HL-60 (cell line): Measurements from ENCODE around the gene ANKRD11.
"Not testable (repeated sequence)": the region's sequence is repeated elsewhere in the genome, so short reads cannot be mapped to it uniquely, and the experiment has no call there.

Source experiments
- DNase-seq, 2 experiments: peaks; one replicate each; pipeline ENCODE4 v3.0.0-alpha.2; 2010 to 2020; ENCODE audit warnings: low read depth in 1 of 2, low spot score in 1 of 2
- H3K27ac ChIP-seq: fragments of 250-450 bp; sonication (Bioruptor Pico); replicated peaks from 2 replicates; pipeline ENCODE4 v1.5.1; 2020; ENCODE audit warnings: mild to moderate bottlenecking, moderate library complexity
- H3K27me3 ChIP-seq: fragments of 250-450 bp; sonication (Bioruptor Pico); 2 replicates; pipeline ENCODE4 v1.5.1; 2021; ENCODE audit warnings: mild to moderate bottlenecking, moderate library complexity; ENCODE audit not compliant: insufficient read depth, poor library complexity, severe bottlenecking
- H3K4me3 ChIP-seq: replicated peaks from 2 replicates; pipeline ENCODE4 v1.5.1; 2011; ENCODE audit warnings: mild to moderate bottlenecking, control low read depth, low read length; ENCODE audit not compliant: insufficient read depth
- GABPA ChIP-seq: IDR thresholded peaks from 2 replicates; pipeline ENCODE4 v1.6.1; 2012; ENCODE audit warnings: low read depth
- POLR2AphosphoS5 ChIP-seq: IDR thresholded peaks from 2 replicates; pipeline ENCODE4 v1.6.1; 2012; ENCODE audit warnings: low read depth
- SPI1 ChIP-seq: IDR thresholded peaks from 2 replicates; pipeline ENCODE4 v1.6.1; 2012; ENCODE audit warnings: low read depth, mild to moderate bottlenecking, borderline replicate concordance
- TF ChIP-seq, protein P1 (sequence below): IDR thresholded peaks from one replicate; pipeline ENCODE4 v1.5.1; 2011; ENCODE audit warnings: low read length, control low read depth, inconsistent platforms; ENCODE audit not compliant: insufficient read depth
- TF ChIP-seq, protein P2 (sequence below): IDR thresholded peaks from 2 replicates; pipeline ENCODE4 v1.6.1; 2012; ENCODE audit warnings: low read depth; ENCODE audit not compliant: insufficient replicate concordance

Gene ANKRD11

GRCh38 chr16:89330177-89330856 lies 160.0 kb downstream of the ANKRD11 start:
- H3K27ac ChIP-seq: no peak overlapping the region
- no peak overlapping the region for H3K4me3 ChIP-seq
- TF ChIP-seq, protein P1, sequence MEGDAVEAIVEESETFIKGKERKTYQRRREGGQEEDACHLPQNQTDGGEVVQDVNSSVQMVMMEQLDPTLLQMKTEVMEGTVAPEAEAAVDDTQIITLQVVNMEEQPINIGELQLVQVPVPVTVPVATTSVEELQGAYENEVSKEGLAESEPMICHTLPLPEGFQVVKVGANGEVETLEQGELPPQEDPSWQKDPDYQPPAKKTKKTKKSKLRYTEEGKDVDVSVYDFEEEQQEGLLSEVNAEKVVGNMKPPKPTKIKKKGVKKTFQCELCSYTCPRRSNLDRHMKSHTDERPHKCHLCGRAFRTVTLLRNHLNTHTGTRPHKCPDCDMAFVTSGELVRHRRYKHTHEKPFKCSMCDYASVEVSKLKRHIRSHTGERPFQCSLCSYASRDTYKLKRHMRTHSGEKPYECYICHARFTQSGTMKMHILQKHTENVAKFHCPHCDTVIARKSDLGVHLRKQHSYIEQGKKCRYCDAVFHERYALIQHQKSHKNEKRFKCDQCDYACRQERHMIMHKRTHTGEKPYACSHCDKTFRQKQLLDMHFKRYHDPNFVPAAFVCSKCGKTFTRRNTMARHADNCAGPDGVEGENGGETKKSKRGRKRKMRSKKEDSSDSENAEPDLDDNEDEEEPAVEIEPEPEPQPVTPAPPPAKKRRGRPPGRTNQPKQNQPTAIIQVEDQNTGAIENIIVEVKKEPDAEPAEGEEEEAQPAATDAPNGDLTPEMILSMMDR: no peak
- TF ChIP-seq POLR2AphosphoS5 (no peak), GABPA (no peak), SPI1 (no peak)
- TF ChIP-seq, protein P2, sequence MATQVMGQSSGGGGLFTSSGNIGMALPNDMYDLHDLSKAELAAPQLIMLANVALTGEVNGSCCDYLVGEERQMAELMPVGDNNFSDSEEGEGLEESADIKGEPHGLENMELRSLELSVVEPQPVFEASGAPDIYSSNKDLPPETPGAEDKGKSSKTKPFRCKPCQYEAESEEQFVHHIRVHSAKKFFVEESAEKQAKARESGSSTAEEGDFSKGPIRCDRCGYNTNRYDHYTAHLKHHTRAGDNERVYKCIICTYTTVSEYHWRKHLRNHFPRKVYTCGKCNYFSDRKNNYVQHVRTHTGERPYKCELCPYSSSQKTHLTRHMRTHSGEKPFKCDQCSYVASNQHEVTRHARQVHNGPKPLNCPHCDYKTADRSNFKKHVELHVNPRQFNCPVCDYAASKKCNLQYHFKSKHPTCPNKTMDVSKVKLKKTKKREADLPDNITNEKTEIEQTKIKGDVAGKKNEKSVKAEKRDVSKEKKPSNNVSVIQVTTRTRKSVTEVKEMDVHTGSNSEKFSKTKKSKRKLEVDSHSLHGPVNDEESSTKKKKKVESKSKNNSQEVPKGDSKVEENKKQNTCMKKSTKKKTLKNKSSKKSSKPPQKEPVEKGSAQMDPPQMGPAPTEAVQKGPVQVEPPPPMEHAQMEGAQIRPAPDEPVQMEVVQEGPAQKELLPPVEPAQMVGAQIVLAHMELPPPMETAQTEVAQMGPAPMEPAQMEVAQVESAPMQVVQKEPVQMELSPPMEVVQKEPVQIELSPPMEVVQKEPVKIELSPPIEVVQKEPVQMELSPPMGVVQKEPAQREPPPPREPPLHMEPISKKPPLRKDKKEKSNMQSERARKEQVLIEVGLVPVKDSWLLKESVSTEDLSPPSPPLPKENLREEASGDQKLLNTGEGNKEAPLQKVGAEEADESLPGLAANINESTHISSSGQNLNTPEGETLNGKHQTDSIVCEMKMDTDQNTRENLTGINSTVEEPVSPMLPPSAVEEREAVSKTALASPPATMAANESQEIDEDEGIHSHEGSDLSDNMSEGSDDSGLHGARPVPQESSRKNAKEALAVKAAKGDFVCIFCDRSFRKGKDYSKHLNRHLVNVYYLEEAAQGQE: no peak
- no peak for DNase-seq
- H3K27me3 ChIP-seq: no peaks in the 10 kb centered on the region

DNA sequence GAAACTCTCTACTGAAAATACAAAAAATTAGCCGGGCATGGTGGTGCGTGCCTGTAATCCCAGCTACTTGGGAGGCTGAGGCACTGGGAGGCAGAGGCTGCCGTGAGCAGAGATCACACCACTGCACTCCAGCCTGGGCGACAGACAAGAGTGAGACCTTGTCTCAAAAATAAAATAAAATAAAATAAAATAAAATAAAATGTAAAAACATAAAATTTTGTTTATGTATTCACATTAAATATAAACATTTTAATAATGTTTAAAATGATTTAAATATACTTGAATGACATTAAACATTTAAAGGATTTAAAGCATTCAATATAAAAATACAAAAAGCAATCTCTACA lies 160.6 kb downstream of the ANKRD11 start:
- H3K4me3 ChIP-seq, H3K27ac ChIP-seq, H3K27me3 ChIP-seq, DNase-seq: not testable (repeated sequence)

- H3K27me3 ChIP-seq, DNase-seq, H3K27ac ChIP-seq, H3K4me3 ChIP-seq: not testable (repeated sequence)
Observed at GRCh38 chr16:89328412-89329400, 161.7 kb downstream of the ANKRD11 start.

GRCh38 chr16:89326721-89327120 lies 163.6 kb downstream of the ANKRD11 start:
- DNase-seq: no peak
- no peaks in the 10 kb centered on the region for H3K27me3 ChIP-seq
- H3K27ac ChIP-seq: peak overlapping the region; percentile 60; the same call in 1 of the 2 replicates
- TF ChIP-seq GABPA (no peak), SPI1 (no peak), POLR2AphosphoS5 (no peak)
- TF ChIP-seq, protein P1: no peak
- TF ChIP-seq, protein P2: no peak
- H3K4me3 ChIP-seq: no peak overlapping the region
